Ovary (tissue), 3 donors: ENCODE data around the gene MTIF2.

Experiments
- POLR2A ChIP-seq: fragments of 450-650 bp; IDR thresholded peaks from one replicate; pipeline ENCODE4 v1.6.1; 2017; ENCODE audit warnings: antibody characterized with exemption, mild to moderate bottlenecking, moderate library complexity
- TF ChIP-seq, protein P1 (sequence below), 3 donors: fragments of 450-650 bp in 2 of 3; fragments of 200-600 bp in 1 of 3; IDR thresholded peaks; one replicate each; pipeline versions ENCODE4 v1.5.1 to v1.8.0; 2016 to 2022; ENCODE audit warnings: antibody characterized with exemption in 3 of 3, mild to moderate bottlenecking in 1 of 3
- donor health status: DM: no; HTN: no; CAD: no.

DNA sequence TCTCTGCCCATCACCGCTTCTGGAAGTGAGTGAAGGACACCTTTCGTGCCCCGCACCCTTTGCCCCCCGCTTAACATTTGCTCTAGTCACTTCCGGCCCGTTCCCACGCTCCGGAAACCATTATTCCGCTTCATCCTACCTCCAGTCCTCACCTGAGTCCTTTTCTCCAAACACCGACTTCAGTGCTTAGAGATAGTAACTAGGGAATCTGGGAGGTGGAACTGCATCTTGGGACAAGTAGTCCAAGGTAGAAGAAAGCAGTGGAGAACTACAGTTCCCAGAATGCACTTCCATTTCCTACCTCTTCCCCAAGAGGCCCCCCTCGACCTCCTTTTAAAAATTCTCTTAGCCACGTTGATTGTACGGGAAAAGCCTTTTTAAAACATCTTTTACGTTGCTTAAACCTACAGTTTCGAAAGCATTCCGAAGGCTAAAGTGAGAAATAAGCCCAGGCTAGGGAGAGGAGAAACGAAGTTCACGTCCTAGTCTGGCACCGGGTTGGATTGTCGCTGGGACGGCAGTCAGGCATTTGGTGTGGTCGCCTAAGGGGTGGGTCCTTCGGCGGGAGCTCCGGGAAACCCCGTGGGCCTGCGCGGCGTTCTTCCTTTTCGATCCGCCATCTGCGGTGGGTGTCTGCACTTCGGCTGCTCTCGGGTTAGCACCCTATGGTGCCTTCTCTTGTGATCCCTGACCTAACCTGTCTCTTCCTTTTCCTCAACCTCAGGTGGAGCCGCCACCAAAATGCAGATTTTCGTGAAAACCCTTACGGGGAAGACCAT, 36.8 kb downstream of the MTIF2 start, which contains the start of the genes CLHC1 and RPS27A:
- TF ChIP-seq, protein P1, sequence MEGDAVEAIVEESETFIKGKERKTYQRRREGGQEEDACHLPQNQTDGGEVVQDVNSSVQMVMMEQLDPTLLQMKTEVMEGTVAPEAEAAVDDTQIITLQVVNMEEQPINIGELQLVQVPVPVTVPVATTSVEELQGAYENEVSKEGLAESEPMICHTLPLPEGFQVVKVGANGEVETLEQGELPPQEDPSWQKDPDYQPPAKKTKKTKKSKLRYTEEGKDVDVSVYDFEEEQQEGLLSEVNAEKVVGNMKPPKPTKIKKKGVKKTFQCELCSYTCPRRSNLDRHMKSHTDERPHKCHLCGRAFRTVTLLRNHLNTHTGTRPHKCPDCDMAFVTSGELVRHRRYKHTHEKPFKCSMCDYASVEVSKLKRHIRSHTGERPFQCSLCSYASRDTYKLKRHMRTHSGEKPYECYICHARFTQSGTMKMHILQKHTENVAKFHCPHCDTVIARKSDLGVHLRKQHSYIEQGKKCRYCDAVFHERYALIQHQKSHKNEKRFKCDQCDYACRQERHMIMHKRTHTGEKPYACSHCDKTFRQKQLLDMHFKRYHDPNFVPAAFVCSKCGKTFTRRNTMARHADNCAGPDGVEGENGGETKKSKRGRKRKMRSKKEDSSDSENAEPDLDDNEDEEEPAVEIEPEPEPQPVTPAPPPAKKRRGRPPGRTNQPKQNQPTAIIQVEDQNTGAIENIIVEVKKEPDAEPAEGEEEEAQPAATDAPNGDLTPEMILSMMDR (IDR thresholded peaks at IDR 0.05) = peak in 2 of 3 donors; percentile 22 to 31
- TF ChIP-seq POLR2A = peak; percentile 84
